ENCODE data around the gene AGBL5. TPM values are rescaled to one million over a fixed set of nuclear protein-coding genes. Genes with fewer than 3 reads are reported as not detected.

Gene AGBL5
- total and polyA plus RNA-seq, 9 of the 15 experiments (the other 6 are each of a cell fraction or from before 2014, with no cell fraction given), result 3.3 to 52.7 (median 26.2) TPM

GRCh38 chr2:27086090-27086723 is 34.7 kb downstream of the AGBL5 start (continued):
- TF ChIP-seq TAF7 (tag; IDR thresholded peaks at IDR 0.05) (peak; percentile 36; the same call in 1 of the 2 replicates), ZKSCAN3 (CRISPR knock-in tag; IDR thresholded peaks at IDR 0.05) (no peak), ZHX1 (conservative IDR thresholded peaks at IDR 0.05; ENCODE audit: low read length) (0 out of 2 replicates have a peak, but pooled peaks have one; percentile 32), RNF2 (IDR thresholded peaks at IDR 0.05) (0 out of 2 replicates have a peak, but pooled peaks have one; percentile 48), STAT5B (CRISPR knock-in tag; IDR thresholded peaks at IDR 0.05) (no peak), MAX (CRISPR knock-in tag; IDR thresholded peaks at IDR 0.05) (peak; percentile 93), BCLAF1 (IDR thresholded peaks at IDR 0.05; ENCODE audit: borderline replicate concordance in 1 of 2, control insufficient read depth in 1 of 2, low read depth in 2 of 2, low read length in 1 of 2) (peak in 1 of 2 experiments; percentile 63; a peak in 1 of 4 replicates), C11orf30 (IDR thresholded peaks at IDR 0.05; ENCODE audit: low read depth) (peak; percentile 56), SMC3 (conservative IDR thresholded peaks at IDR 0.05; ENCODE audit: insufficient read depth, low read depth, low read length) (peak; percentile 61; the same call in 1 of the 2 replicates), ZNF609 (CRISPR knock-in tag; IDR thresholded peaks at IDR 0.05; ENCODE audit: borderline replicate concordance) (0 out of 2 replicates have a peak, but pooled peaks have one; percentile 22), CREB1 (IDR thresholded peaks at IDR 0.05) (peak; percentile 74), CREB1 (CRISPR knock-in tag; IDR thresholded peaks at IDR 0.05) (peak; percentile 80), COPS2 (conservative IDR thresholded peaks at IDR 0.05) (no peak), PTTG1 (tag; IDR thresholded peaks at IDR 0.05; ENCODE audit: low read depth) (no peak), ZNF134 (CRISPR knock-in tag; conservative IDR thresholded peaks at IDR 0.05) (no peak; the same call in 1 of the 2 replicates), ADNP (tag; IDR thresholded peaks at IDR 0.05) (no peak), RHOXF2B (CRISPR knock-in tag; conservative IDR thresholded peaks at IDR 0.05) (no peak)
